NT2/D1 (cell line): ENCODE data around the gene RDM1.

ENCODE experiments used
- DNase-seq: peaks from one replicate; pipeline ENCODE4 v3.0.0-alpha.2; 2011; ENCODE audit warnings: low read depth, low spot score
- H3K27me3 ChIP-seq: 2 replicates; pipeline ENCODE4 v1.6.0; 2011; ENCODE audit warnings: mild to moderate bottlenecking; ENCODE audit not compliant: insufficient read length, insufficient read depth
- H3K36me3 ChIP-seq: 2 replicates; pipeline ENCODE4 v1.6.1; 2011; ENCODE audit warnings: mild to moderate bottlenecking, low read length, mixed read lengths; ENCODE audit not compliant: insufficient read depth, insufficient read length
- H3K4me1 ChIP-seq: 2 replicates; pipeline ENCODE4 v1.5.1; 2011; ENCODE audit not compliant: insufficient read depth, insufficient read length
- H3K4me3 ChIP-seq: 2 replicates; pipeline ENCODE4 v1.5.1; 2011; ENCODE audit warnings: low read depth; ENCODE audit not compliant: insufficient read length
- H3K9ac ChIP-seq: 2 replicates; pipeline ENCODE4 v1.6.0; 2011; ENCODE audit warnings: low read depth; ENCODE audit not compliant: insufficient read length
- H3K9me3 ChIP-seq: 2 replicates; pipeline ENCODE4 v1.5.1; 2011; ENCODE audit warnings: mild to moderate bottlenecking, low read length; ENCODE audit not compliant: insufficient read depth
- SUZ12 ChIP-seq: IDR thresholded peaks from 2 replicates; pipeline ENCODE4 v1.6.1; 2011; ENCODE audit not compliant: insufficient read length, insufficient read depth; ENCODE audit errors: extremely low read depth
- YY1 ChIP-seq: IDR thresholded peaks from 2 replicates; pipeline ENCODE4 v1.6.1; 2011; ENCODE audit not compliant: insufficient read length, insufficient read depth
- ZNF274 ChIP-seq: IDR thresholded peaks from 2 replicates; pipeline ENCODE4 v1.6.1; 2011; ENCODE audit warnings: mild to moderate bottlenecking, low read depth, low read length

Gene RDM1

GRCh38 chr17:35969558-35970380 lies 39.2 kb upstream of the RDM1 start:
- peak; percentile 72 for DNase-seq

GRCh38 chr17:35968520-35969054 lies 38.0 kb upstream of the RDM1 start:
- Histone ChIP-seq H3K36me3 (no peaks in the 10 kb centered on the region), H3K27me3 (no peaks in the 10 kb centered on the region), H3K9me3 (no peaks in the 10 kb centered on the region), H3K4me3 (no peak overlapping the region), H3K4me1 (no peaks in the 10 kb centered on the region), H3K9ac (no peak overlapping the region)
- TF ChIP-seq YY1 (no peak), SUZ12 (no peak), ZNF274 (no peak)
- no peak for DNase-seq

More at GRCh38 chr17:35969558-35970380, 39.2 kb upstream of the RDM1 start:
- no peak overlapping the region for H3K4me3 ChIP-seq
- H3K27me3 ChIP-seq: no peaks in the 10 kb centered on the region
- no peaks in the 10 kb centered on the region for H3K4me1 ChIP-seq
- no peak overlapping the region for H3K9ac ChIP-seq
- H3K9me3 ChIP-seq: no peaks in the 10 kb centered on the region
- no peaks in the 10 kb centered on the region for H3K36me3 ChIP-seq
- no peak for TF ChIP-seq SUZ12
- TF ChIP-seq ZNF274: no peak

- H3K9ac ChIP-seq: no peak overlapping the region
- H3K27me3 ChIP-seq: no peaks in the 10 kb centered on the region
- H3K4me1 ChIP-seq: no peaks in the 10 kb centered on the region
- no peak for DNase-seq
- H3K36me3 ChIP-seq: no peaks in the 10 kb centered on the region
- no peaks in the 10 kb centered on the region for H3K9me3 ChIP-seq
- H3K4me3 ChIP-seq: no peak overlapping the region
- TF ChIP-seq YY1 (no peak), SUZ12 (no peak), ZNF274 (no peak)
Measured at GRCh38 chr17:35965272-35965671, 34.7 kb upstream of the RDM1 start.

- DNase-seq: no peak
- Histone ChIP-seq H3K4me1 (no peaks in the 10 kb centered on the region), H3K4me3 (no peak overlapping the region), H3K9me3 (no peaks in the 10 kb centered on the region), H3K36me3 (no peaks in the 10 kb centered on the region), H3K27me3 (no peaks in the 10 kb centered on the region), H3K9ac (no peak overlapping the region)
- TF ChIP-seq SUZ12 (no peak), ZNF274 (no peak), YY1 (no peak)
Measured at GRCh38 chr17:35963663-35964062, 33.1 kb upstream of the RDM1 start.

- DNase-seq: no peak
- no peak overlapping the region for H3K4me3 ChIP-seq
- no peak overlapping the region for H3K9ac ChIP-seq
- H3K9me3 ChIP-seq: no peaks in the 10 kb centered on the region
- TF ChIP-seq SUZ12: no peak
- TF ChIP-seq ZNF274: no peak
- no peak for TF ChIP-seq YY1
- H3K36me3 ChIP-seq: no peaks in the 10 kb centered on the region
- H3K27me3 ChIP-seq: no peaks in the 10 kb centered on the region
- no peaks in the 10 kb centered on the region for H3K4me1 ChIP-seq
Measured at GRCh38 chr17:35953720-35954119, 23.1 kb upstream of the RDM1 start.

GRCh38 chr17:35949401-35949800 lies 18.8 kb upstream of the RDM1 start:
- no peaks in the 10 kb centered on the region for H3K27me3 ChIP-seq

GRCh38 chr17:35948092-35948491 lies 17.5 kb upstream of the RDM1 start:
- Histone ChIP-seq H3K9ac (no peak overlapping the region), H3K27me3 (no peaks in the 10 kb centered on the region), H3K9me3 (no peaks in the 10 kb centered on the region), H3K4me1 (no peaks in the 10 kb centered on the region), H3K36me3 (no peaks in the 10 kb centered on the region), H3K4me3 (no peak overlapping the region)
- TF ChIP-seq SUZ12 (no peak), YY1 (no peak), ZNF274 (no peak)
- no peak for DNase-seq

More at GRCh38 chr17:35949401-35949800, 18.8 kb upstream of the RDM1 start:
- no peak overlapping the region for H3K4me3 ChIP-seq
- TF ChIP-seq SUZ12 (no peak), ZNF274 (no peak), YY1 (no peak)
- no peak overlapping the region for H3K9ac ChIP-seq
- DNase-seq: no peak
- no peaks in the 10 kb centered on the region for H3K4me1 ChIP-seq
- no peaks in the 10 kb centered on the region for H3K9me3 ChIP-seq
- no peaks in the 10 kb centered on the region for H3K36me3 ChIP-seq
